Vagina (tissue), 2 donors: ENCODE data around the gene STX19. TPM values are rescaled to one million over a fixed set of nuclear protein-coding genes. Genes with fewer than 3 reads are reported as not detected.
"Not testable (repeated sequence)": the region's sequence is repeated elsewhere in the genome, so short reads cannot be mapped to it uniquely, and the experiment has no call there.

Experiments
- DNase-seq, 2 donors: peaks; one replicate each; pipeline ENCODE4 v3.0.0-alpha.2; 2017; ENCODE audit errors: extremely low spot score in 2 of 2
- H3K27ac ChIP-seq: fragments of 200-600 bp; sonication (generic); one replicate; pipeline ENCODE4 v1.5.1; 2019
- H3K27me3 ChIP-seq: fragments of 200-600 bp; sonication (generic); one replicate; pipeline ENCODE4 v1.5.1; 2019
- H3K36me3 ChIP-seq, 2 donors: fragments of 200-600 bp; sonication (generic); one replicate each; pipeline ENCODE4 v1.5.1; 2017 to 2019
- H3K4me1 ChIP-seq: fragments of 200-600 bp; sonication (generic); one replicate; pipeline ENCODE4 v1.5.1; 2019
- H3K4me3 ChIP-seq, 2 donors: fragments of 200-600 bp; sonication (generic); 1 replicate in 1 of 2; 2 replicates in 1 of 2; pipeline ENCODE4 v1.5.1; 2016 to 2019
- H3K9me3 ChIP-seq: fragments of 200-600 bp; sonication (generic); one replicate; pipeline ENCODE4 v1.5.1; 2019
- CTCF ChIP-seq, 3 experiments: fragments of 450-650 bp in 2 of 3; fragments of 200-600 bp in 1 of 3; sonication (generic) in 1 of 3; IDR thresholded peaks; one replicate each; pipeline ENCODE4 v1.5.1; 2017 to 2019; ENCODE audit warnings: antibody characterized with exemption in 3 of 3, mild to moderate bottlenecking in 2 of 3, moderate library complexity in 2 of 3
- POLR2A ChIP-seq, 2 donors: fragments of 450-650 bp; IDR thresholded peaks; one replicate each; pipeline ENCODE4 v1.6.1; 2017; ENCODE audit warnings: antibody characterized with exemption in 2 of 2, mild to moderate bottlenecking in 2 of 2, moderate library complexity in 2 of 2
- POLR2AphosphoS5 ChIP-seq, 2 donors: sonication (generic); formaldehyde crosslinking; IDR thresholded peaks; one replicate each; pipeline ENCODE4 v1.9.0; 2017; ENCODE audit warnings: antibody characterized with exemption in 2 of 2, mild to moderate bottlenecking in 2 of 2, low read depth in 1 of 2; ENCODE audit not compliant: insufficient read depth in 1 of 2
- intact Hi-C: fragments of 100-400 bp; cut with DNase I; formaldehyde crosslinking; loops from one replicate; pipeline ENCODE4 v1.15.1; 2023
- small RNA-seq: library from RNA; depleted of rRNA; stranded (forward); fragments of <200 nt; gene quantifications from one replicate; pipeline ENCODE3, GENCODE V24; 2016
- total RNA-seq: library from RNA; depleted of rRNA; stranded (reverse); fragments of >200 nt; gene quantifications from one replicate; pipeline ENCODE4 v1.2.3, GENCODE V29; 2016

STX19 gene
- total RNA-seq, 1 donor from 2014 or later = 2.5 TPM

DNA sequence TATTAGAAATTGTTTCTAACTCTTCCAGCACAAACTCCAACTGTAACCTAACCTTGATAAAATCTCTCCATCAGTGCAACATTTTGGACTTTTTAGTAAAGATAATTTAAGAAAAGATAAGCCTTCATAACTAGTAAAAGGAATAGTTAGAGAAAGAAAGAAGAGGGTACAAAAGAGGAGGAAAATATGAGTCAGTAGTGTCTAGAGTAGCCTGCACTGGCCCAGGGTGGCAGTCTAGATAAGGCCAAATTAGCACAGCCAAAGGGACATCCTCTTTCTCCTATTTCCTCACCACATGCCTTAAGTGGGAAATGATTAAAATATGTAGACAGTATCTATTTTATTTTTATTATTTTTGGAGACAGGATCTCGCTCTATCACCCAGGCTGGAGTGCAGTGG, 58.4 kb downstream of the STX19 start:
- no peak overlapping the region for H3K4me3 ChIP-seq
- DNase-seq = no peak
- TF ChIP-seq POLR2AphosphoS5 (IDR thresholded peaks at IDR 0.05; ENCODE audit: insufficient read depth in 1 of 2, low read depth in 1 of 2) = no peak
- TF ChIP-seq CTCF (IDR thresholded peaks at IDR 0.05) = no peak
- no peak for TF ChIP-seq POLR2A (IDR thresholded peaks at IDR 0.05)
- intact Hi-C loops = no loop called here
- H3K27me3 ChIP-seq = no peaks in the 10 kb centered on the region
- no peaks in the 10 kb centered on the region for H3K9me3 ChIP-seq
- H3K36me3 ChIP-seq = no peaks in the 10 kb centered on the region
- H3K27ac ChIP-seq = no peak overlapping the region
- H3K4me1 ChIP-seq = peaks cover 16% of the 10 kb centered on the region

DNA sequence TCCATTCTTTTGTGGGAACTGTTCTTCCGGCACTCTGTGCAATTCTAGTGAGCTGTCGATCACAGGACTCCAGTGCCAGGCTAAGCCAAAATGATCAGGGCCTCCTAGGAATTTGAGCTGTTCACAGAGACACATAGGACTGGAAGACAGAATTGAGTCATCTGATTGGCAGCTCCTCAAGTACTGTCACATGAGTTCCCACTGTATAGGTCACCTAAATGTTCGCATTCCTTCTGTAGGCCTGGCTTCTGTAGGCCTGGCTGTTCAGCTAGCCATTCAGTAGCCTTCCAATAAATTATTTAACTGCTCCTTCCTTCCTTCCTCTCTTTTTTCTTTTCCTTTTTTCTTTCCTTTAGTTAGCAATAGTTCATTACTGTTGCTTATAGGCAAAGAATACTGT, 59.0 kb downstream of the STX19 start:
- Histone ChIP-seq H3K27me3 (no peaks in the 10 kb centered on the region), H3K27ac (no peak overlapping the region), H3K4me1 (peaks cover 16% of the 10 kb centered on the region), H3K9me3 (no peaks in the 10 kb centered on the region), H3K4me3 (no peak overlapping the region), H3K36me3 (no peaks in the 10 kb centered on the region)
- TF ChIP-seq POLR2A (IDR thresholded peaks at IDR 0.05) (no peak), POLR2AphosphoS5 (IDR thresholded peaks at IDR 0.05; ENCODE audit: insufficient read depth in 1 of 2, low read depth in 1 of 2) (no peak), CTCF (IDR thresholded peaks at IDR 0.05) (no peak)
- intact Hi-C loops = no loop called here
- DNase-seq = no peak

DNA sequence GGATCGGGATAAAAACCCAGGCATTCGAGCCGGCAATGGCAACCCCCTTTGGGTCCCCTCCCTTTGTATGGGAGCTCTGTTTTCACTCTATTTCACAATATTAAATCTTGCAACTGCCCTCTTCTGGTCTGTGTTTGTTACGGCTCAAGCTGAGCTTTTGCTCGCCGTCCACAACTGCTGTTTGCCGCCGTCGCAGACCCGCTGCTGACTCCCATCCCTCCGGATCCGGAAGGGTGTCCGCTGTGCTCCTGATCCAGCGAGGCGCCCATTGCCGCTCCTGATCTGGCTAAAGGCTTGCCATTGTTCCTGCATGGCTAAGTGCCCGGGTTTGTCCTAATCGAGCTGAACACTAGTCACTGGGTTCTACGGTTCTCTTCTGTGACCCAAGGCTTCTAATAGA, 63.3 kb downstream of the STX19 start:
- H3K27me3 ChIP-seq, H3K36me3 ChIP-seq, H3K4me3 ChIP-seq, DNase-seq, H3K9me3 ChIP-seq, H3K4me1 ChIP-seq, H3K27ac ChIP-seq, intact Hi-C loops: not testable (repeated sequence)

Small RNA genes lying within 50 kb of the gene (small RNA-seq; reads per million reads assigned to genes)
- not detected for gene RF00019
- gene RNU6-511P = not detected

Other genes starting within 250 kb of the STX19 start
- gene PROS1, start 54.7 kb downstream of the STX19 start, total RNA-seq = 29.7 TPM
- 13.5 TPM for gene ARL13B, start 48.4 kb downstream of the STX19 start, total RNA-seq
- 6.4 TPM for gene DHFR2, start 34.3 kb upstream of the STX19 start, total RNA-seq
- 15.7 TPM for gene NSUN3, start 34.5 kb upstream of the STX19 start, total RNA-seq